IPS-18c (cell line): ENCODE results near the gene ADGRG4.

ENCODE experiments used
- H3K4me3 ChIP-seq: 2 replicates; pipeline ENCODE4 v1.7.0; 2013; ENCODE audit warnings: low read depth, mild to moderate bottlenecking, low read length, moderate library complexity; ENCODE audit not compliant: insufficient read depth
- H3K9me3 ChIP-seq: one replicate; pipeline ENCODE4 v1.6.1; 2013; ENCODE audit warnings: mild to moderate bottlenecking, low read length, moderate library complexity; ENCODE audit not compliant: control insufficient read depth, insufficient read depth

The ADGRG4 gene

DNA sequence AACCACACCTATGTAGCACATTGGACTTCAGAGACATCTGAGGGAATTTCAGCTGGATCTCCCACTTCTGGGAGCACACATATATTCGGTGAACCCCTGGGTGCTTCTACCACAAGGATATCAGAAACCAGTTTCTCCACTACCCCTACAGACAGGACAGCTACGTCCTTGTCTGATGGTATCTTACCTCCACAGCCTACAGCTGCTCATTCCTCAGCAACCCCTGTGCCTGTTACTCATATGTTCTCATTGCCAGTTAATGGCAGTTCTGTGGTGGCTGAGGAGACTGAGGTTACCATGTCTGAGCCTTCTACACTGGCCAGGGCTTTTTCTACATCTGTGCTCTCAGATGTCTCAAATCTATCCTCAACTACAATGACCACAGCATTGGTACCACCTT is 45.7 kb downstream of the ADGRG4 start:
- H3K9me3 ChIP-seq: peaks cover 3% of the 10 kb centered on the region
- H3K4me3 ChIP-seq: no peak overlapping the region

DNA sequence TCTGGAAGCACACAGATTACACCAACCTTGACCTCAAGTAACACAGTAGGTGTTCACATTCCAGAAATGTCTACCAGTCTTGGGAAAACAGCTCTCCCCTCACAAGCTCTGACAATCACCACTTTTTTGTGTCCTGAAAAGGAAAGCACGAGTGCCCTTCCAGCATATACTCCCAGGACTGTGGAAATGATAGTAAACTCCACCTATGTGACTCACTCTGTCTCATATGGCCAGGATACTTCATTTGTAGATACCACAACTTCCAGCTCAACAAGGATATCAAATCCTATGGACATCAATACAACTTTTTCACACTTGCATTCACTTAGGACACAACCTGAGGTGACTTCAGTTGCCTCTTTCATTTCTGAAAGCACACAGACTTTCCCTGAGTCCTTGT is 46.9 kb downstream of the ADGRG4 start:
- peaks cover 3% of the 10 kb centered on the region for H3K9me3 ChIP-seq
- no peak overlapping the region for H3K4me3 ChIP-seq

DNA sequence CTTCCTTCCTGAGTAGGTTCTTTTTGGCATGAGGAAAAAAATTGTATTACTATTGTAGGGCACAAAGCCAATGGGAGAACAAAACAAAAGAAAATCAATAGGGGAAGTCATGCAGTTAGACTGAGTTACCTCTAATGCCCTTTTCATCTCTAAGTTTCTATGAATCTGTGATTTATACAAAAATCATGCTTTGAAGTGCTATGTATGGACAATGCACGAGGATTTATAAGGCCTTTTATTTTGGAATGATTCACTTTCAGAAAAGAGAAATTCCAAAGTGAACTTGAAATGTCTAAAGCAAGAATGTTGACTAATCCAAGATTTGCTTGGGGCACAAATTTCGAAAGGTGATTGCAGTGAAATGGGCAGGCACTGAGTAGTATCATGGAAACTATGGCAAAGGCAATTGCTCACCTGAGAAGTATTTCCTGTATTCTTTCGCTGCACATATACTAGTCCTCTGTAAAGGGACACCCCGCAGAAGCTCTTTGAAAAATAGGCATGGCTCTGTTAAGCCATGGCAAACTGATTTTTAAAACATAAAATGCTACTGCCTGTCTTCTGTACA is 52.8 kb downstream of the ADGRG4 start:
- H3K4me3 ChIP-seq: no peak overlapping the region
- no peaks in the 10 kb centered on the region for H3K9me3 ChIP-seq

- H3K9me3 ChIP-seq: no peaks in the 10 kb centered on the region
- no peak overlapping the region for H3K4me3 ChIP-seq
Observed at GRCh38 chrX:136354201-136354600, 53.4 kb downstream of the ADGRG4 start.

DNA sequence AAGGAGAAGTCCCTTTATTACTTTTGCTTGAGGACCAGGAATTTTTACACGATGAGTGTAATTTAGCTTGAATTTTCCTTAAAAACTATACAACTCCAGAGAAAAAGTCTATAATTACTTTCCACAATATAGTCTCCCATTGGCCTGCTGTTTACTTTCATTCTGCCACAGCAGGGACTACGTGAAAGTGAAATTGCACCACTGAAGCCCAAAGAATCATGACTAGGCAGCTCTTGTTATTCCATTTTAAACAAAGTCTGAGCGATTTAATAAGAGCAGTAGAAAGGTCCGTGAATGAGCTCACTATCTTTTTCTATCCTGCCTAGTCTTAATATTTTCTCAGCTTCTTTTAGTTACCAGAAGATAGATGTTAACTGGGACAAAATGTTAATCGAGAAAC is 68.6 kb downstream of the ADGRG4 start:
- Histone ChIP-seq H3K9me3 (peaks cover 2% of the 10 kb centered on the region), H3K4me3 (no peak overlapping the region)

GRCh38 chrX:136376713-136377112 is 76.0 kb downstream of the ADGRG4 start:
- Histone ChIP-seq H3K9me3 (peaks cover 2% of the 10 kb centered on the region), H3K4me3 (no peak overlapping the region)

DNA sequence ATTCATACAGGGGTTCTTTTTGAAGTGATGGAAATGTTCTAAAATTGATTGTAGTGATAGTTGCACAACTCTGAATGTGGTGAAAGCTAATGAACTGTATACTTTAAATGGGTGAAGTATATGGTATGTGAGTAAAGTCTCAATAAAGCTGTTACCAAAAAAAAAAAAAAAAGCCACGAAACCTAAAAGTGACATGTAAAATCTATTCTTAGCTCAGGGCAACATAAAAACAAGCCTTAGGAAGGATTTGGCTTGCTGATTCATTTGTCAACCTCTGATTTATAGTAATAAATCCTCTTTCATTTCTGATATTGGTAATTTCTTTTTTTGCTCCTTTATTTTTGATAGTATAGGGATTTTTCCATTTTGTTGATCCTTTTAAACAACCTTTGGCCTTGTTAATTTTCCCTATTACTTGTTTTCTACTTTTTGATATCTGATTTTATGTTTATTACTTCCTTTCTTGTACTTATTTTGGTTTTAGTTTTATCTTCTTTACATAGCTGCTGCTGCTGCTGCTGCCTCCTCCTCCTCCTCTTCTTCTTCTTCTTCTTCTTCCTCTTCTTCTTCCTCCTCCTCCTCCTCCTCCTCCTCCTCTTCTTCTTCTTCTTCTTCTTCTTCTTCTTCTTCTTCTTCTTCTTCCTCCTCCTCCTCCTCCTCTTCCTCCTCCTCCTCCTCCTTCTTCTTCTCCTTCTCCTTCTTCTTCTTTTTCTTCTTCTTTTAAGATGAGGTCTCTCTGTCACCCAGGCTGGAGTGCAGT is 79.4 kb downstream of the ADGRG4 start:
- Histone ChIP-seq H3K4me3 (no peak overlapping the region), H3K9me3 (peaks cover 2% of the 10 kb centered on the region)

GRCh38 chrX:136386173-136386572 is 85.4 kb downstream of the ADGRG4 start:
- no peak overlapping the region for H3K4me3 ChIP-seq

GRCh38 chrX:136386826-136387225 is 86.1 kb downstream of the ADGRG4 start:
- H3K4me3 ChIP-seq: no peak overlapping the region
- no peaks in the 10 kb centered on the region for H3K9me3 ChIP-seq

More at GRCh38 chrX:136386173-136386572, 85.4 kb downstream of the ADGRG4 start:
- peaks cover 2% of the 10 kb centered on the region for H3K9me3 ChIP-seq

GRCh38 chrX:136387951-136388502 is 87.3 kb downstream of the ADGRG4 start:
- H3K9me3 ChIP-seq: no peaks in the 10 kb centered on the region
- no peak overlapping the region for H3K4me3 ChIP-seq

- H3K4me3 ChIP-seq: no peak overlapping the region
- no peaks in the 10 kb centered on the region for H3K9me3 ChIP-seq
Observed at GRCh38 chrX:136390921-136391320, 90.2 kb downstream of the ADGRG4 start.

DNA sequence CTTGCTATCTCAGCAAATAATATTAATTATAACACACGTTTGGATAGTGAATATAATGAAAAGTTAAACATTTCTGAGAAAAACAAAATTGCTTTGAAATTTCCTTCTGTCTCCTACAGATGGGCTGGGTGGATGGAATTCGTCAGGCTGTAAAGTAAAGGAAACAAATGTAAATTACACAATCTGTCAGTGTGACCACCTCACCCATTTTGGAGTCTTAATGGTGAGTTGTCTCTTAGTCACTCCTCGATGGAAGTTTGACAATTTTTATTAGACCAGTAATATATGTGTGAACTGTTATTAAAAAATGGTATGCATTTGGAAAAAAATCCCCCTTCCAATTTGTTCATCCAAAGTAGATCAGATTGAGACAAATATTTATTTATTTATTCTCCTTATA is 94.5 kb downstream of the ADGRG4 start:
- H3K4me3 ChIP-seq: no peak overlapping the region
- H3K9me3 ChIP-seq: no peaks in the 10 kb centered on the region

GRCh38 chrX:136397001-136397400 is 96.2 kb downstream of the ADGRG4 start:
- Histone ChIP-seq H3K4me3 (no peak overlapping the region), H3K9me3 (no peaks in the 10 kb centered on the region)

GRCh38 chrX:136405126-136405525 is 104.4 kb downstream of the ADGRG4 start:
- peaks cover 6% of the 10 kb centered on the region for H3K9me3 ChIP-seq
- no peak overlapping the region for H3K4me3 ChIP-seq

DNA sequence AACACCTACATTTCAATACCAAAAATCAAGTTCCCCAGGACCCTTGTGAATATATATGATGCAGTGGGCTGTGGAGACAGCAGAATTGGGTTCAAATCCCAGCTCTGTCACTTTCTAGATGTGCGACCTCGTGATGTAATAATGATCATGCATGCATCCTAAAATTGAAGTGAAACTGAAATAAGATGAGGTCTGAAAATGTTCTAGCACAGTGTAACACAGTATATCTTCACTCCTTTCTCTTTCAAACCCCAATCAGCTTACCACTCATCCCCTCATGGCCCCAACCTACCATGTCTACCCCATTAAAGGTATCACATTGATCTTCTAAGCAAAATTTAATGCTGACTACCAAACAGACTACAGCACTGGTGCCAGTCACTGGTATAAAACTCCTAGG is 117.0 kb downstream of the ADGRG4 start:
- Histone ChIP-seq H3K4me3 (no peak overlapping the region), H3K9me3 (peaks cover 2% of the 10 kb centered on the region)

DNA sequence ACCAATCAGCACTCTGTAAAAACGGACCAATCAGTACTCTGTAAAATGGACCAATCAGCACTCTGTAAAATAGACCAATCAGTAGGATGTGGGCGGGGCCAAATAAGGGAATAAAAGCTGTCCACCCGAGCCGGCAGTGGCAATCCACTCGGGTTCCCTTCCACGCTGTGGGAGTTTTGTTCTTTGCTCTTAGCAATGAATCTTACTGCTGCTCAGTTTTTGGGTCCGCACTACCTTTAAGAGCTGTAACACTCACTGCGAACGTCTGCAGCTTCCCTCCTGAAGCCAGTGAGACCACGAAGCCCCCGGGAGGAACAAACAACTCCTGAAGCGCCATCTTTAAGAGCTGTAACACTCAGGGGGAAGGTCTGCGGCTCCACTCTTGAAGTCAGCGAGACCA is 120.6 kb downstream of the ADGRG4 start:
- Histone ChIP-seq H3K9me3 (peaks cover 2% of the 10 kb centered on the region), H3K4me3 (no peak overlapping the region)

- no peaks in the 10 kb centered on the region for H3K9me3 ChIP-seq
- no peak overlapping the region for H3K4me3 ChIP-seq
Observed at GRCh38 chrX:136423724-136424123, 123.0 kb downstream of the ADGRG4 start.

DNA sequence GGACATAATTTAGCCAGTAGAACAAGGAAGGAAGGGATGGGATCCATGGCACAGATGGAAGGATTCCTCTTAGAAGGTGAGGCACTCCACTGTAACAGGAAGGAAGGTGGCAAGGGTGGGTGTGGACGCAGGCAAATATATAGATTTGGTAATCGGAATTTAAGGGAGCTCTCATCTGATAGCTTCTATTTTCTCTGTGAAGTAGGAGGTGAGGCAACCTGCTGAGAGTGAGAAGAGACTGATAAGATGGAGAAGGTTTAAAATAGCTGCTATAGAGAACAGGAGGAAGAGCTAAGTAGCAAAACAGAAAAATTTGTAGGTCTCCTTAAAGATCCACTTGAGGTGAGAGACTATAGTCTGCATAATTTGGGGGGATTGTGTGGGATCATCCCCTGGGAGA is 125.2 kb downstream of the ADGRG4 start:
- no peaks in the 10 kb centered on the region for H3K9me3 ChIP-seq
- H3K4me3 ChIP-seq: no peak overlapping the region
